ENCODE results near the gene STMND1.

STMND1 gene

DNA sequence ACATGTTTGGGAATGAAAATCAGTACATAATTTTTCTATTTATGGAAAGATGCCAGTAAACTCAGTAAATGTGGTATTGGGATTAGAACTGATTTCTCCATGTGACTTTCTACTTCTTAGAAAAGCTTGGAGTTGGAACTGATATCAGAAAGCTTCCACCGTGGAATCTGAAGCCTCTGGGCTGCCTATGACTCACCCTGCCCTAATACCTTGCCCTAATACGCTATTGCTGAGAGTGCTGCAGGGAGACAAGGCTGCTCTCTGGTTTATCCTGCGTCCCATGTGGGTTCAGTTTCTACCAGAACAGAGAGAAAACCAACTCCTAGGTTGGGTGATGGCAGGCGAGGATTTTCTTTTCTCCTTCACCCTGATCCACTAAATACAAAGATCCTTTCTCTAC is 3.3 kb upstream of the STMND1 start:
- no peak for DNase-seq (ENCODE audit: low read depth in 2 of 2)

GRCh38 chr6:17099401-17100059 is 2.3 kb upstream of the STMND1 start:
- DNase-seq (ENCODE audit: low read depth in 2 of 2): no peak

DNA sequence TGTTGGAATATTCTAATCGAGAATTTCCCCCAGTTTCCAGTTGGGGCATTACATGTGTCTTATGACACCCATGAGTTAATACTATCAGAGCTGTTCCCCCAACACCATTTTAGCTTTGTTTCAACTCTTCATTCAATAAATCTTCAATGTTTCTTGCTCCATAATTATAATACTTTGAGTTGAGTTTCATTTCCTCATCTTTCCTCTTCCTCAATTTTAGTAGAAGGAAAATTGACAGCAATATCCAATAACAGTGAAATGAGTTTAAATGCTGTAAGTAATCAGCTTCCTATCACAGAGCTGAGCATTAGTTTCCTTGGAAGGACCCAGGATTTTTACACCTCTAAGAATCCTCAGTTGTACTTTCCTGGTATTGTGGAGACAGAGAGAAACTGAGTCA is 1.0 kb upstream of the STMND1 start:
- no peak for DNase-seq (ENCODE audit: low read depth in 2 of 2)

DNA sequence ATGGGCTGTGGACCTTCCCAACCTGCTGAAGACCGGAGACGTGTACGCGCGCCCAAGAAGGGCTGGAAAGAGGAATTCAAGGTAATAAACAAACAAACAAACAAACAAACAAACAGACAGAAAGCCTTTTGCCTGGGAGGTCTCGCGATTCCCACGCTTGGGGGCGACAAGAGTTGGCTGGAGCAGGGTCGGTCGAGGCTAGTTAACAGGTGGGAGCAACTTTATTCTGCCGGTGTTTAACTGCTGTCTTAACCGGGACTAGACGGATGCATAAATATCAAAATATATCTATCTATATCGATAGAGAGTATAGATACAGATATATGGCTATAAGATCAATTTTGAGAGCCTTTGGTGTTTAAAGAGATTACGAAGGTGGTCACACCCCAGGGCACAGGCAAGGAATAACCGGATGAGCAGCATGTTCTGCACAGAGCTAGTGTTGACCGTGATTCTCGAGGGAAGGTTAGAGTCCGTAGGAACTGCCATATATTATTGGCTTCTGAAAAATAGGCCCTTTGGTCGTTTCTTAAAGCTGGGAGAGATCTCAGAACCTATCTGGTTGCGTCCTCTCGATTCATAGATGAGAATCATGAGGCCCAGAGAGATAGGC is 514 bp downstream of the STMND1 start:
- no peak for DNase-seq (ENCODE audit: low read depth in 2 of 2)

GRCh38 chr6:17103715-17104114 is 1.9 kb downstream of the STMND1 start:
- no peak for DNase-seq (ENCODE audit: low read depth in 2 of 2)

DNA sequence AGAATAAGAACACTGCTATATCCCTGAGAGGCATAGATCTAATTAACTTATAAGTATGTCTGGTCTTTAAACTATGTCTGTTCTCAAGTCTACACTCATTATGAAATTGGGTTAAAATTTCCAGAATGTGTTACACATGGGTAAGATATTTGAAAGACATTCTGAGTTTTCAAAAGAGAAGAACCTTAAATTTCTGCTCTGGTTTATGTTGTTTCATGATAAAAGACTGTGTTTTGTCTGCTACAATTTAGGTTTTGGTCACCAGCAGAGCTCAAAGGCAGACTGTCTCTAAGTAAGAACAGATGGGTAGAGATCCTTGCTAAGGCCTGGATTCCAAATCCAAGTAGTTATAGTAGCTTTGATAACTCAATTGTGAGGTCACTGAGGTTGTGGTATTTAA is 6.0 kb downstream of the STMND1 start:
- DNase-seq (ENCODE audit: low read depth in 2 of 2): no peak

DNA sequence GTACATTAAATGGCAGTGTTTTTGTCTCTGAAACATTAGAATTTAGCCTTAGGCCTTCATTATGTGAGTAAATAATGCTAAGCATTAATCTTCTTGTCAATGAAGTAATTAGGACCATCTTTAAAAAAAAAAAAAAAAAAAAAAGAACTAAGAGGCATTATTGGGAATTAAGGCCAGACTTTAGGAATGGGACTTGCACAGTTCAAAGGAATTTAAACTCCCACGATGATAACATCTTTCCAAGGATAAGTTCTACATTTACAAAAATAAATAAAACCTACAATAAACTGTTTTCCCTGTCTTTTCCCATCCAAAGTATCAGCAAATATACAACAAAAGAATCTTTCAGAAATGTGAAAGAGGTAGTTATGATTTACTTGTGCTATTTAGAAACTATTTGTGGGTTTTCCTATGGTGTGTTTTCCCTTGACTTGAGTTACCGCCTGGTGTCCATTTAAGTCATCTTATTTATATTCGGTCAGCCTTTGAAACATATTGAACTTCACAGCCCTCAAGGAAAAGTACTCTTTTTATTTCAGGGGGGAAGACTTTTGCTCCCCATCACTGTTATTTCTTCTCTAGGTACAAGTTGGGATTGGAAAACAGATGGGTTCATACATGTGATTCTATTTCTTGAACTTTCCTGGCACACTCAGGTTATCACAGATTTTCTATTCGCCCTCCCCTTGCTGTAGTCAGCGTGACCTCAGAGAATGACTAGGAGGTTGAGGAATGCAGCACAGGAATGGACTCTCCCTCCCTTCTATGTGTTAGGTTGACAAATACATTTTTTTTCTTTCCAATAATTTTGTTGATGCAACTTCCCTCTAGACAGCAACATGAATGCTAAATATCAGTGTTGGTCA is 13.6 kb downstream of the STMND1 start:
- no peak for DNase-seq (ENCODE audit: low read depth in 2 of 2)

DNA sequence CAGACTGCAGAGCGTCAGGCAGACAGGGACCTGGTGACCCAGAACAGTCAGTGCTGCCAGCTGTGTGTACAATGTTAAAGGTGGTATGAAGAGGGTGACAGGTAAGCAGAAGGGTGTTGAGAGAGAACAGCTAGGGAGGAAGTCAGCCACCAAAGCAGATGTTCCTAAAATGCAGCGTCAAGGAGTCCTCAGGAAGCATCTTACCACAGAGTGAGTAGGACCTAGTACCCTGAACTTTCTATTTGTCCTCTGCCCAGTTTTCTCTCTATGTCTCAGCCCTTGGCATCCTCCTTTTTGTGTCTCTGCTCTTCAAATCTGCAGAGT is 14.2 kb downstream of the STMND1 start:
- DNase-seq (ENCODE audit: low read depth in 2 of 2): no peak

DNA sequence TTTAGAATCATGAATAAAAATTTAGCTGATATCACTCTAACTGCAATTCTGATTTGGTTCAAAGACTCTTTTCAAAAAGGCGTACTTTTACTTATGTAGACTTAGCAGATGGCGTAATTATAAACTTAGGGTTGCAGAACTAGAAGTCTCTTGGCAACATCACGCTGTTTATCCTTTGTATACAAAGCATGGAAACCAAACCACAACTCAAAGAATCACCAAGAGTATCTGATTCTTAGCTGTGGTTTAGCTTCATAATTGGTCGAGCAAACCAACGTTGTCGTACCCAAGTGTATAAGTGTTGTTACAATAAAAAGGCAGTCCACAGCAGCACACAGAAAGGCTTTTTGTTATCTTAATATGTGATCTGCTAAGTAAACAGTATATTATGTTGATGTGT is 18.2 kb downstream of the STMND1 start:
- DNase-seq (ENCODE audit: low read depth in 2 of 2): no peak

DNA sequence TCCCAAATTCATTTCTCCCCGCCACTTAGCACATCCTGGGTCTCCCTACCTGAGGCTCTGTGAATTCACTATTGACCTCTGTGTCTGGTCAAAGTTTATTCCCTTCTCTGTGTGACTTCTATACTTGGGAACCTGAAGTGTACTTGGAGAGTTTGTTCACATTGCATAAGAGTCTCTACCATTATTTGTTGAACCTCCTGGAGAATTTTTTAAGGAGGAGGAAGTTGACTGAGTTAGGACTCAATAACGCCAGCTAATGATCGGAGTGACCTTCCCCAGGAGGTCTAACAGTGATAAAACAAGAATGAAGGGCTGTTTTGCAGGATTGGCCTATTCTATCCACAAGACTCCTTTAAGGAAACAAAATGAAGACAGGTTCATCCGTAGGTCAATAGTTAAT is 23.6 kb downstream of the STMND1 start:
- no peak for DNase-seq (ENCODE audit: low read depth in 2 of 2)

- no peak for DNase-seq (ENCODE audit: low read depth in 2 of 2)
These were observed 28.9 kb downstream of the STMND1 start for GRCh38 chr6:17130786-17131185.

DNA sequence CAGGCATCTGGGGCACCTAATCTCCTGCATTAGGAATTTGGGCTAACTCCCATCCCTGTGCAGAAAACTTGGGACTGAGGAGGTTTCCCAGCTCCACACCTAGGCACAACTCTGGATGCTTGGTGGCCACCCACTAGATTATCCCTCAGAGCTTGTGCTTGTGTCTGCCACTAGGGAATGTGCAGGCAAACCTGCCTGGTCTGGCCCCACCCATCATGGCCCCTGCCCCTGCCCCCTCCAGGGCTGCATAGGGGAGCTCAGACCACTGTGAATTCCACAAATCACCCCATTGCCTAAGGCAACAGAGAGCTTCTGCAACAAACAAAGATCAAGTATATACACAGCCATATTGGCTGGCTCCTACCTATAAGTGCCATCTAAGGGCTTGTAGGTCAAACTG is 31.1 kb downstream of the STMND1 start:
- no peak for DNase-seq (ENCODE audit: low read depth in 2 of 2)

GRCh38 chr6:17138033-17138432 is 36.2 kb downstream of the STMND1 start:
- DNase-seq (ENCODE audit: low read depth in 2 of 2): no peak

DNA sequence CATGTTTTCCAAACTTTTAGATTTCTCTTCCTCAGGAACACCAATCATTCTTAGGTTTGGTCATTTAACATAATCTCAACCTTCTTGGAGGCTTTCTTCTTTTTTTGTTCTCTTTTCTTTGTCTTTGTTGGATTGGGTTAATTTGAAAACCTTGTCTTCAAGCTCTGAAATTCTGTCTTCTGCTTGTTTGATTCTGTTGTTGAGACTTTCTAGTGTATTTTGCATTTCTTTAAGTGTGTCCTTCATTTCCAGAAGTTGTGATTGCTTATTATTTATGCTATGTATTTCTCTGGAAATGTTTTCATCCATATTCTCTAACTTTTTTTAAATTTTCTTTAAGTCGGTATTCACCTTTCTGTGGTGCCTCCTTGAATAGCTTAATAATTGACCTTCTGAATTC is 42.2 kb downstream of the STMND1 start:
- DNase-seq (ENCODE audit: low read depth in 2 of 2): no peak

- no peak for DNase-seq (ENCODE audit: low read depth in 2 of 2)
These were observed 47.7 kb downstream of the STMND1 start for GRCh38 chr6:17149571-17149970.

- DNase-seq (ENCODE audit: low read depth in 2 of 2): no peak
These were observed 48.2 kb downstream of the STMND1 start for GRCh38 chr6:17150096-17150495.

GRCh38 chr6:17151888-17152287 is 50.0 kb downstream of the STMND1 start:
- DNase-seq (ENCODE audit: low read depth in 2 of 2): no peak

DNA sequence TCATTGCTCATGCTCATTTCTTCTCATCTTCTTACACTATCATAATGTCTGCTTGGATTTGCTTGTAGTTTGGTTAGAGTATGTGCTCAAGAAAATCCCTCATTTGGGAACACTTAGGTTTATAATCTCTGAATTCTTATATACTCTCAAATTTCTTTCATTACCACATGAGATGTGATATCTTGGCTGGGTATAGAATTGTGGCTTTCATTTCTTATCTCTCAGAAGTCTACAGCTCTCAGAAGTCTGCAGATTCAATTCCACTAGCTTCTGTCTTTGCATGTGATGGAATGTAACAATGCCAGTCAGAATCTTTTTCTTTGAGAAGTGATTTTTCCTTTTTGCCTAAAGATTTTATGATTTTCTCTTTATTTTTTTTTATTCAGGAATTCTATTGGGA is 50.9 kb downstream of the STMND1 start:
- DNase-seq (ENCODE audit: low read depth in 2 of 2): no peak

- peak; percentile 8 to 46 for DNase-seq (ENCODE audit: low read depth in 2 of 2)
These were observed 54.5 kb downstream of the STMND1 start for GRCh38 chr6:17156112-17156921.

DNA sequence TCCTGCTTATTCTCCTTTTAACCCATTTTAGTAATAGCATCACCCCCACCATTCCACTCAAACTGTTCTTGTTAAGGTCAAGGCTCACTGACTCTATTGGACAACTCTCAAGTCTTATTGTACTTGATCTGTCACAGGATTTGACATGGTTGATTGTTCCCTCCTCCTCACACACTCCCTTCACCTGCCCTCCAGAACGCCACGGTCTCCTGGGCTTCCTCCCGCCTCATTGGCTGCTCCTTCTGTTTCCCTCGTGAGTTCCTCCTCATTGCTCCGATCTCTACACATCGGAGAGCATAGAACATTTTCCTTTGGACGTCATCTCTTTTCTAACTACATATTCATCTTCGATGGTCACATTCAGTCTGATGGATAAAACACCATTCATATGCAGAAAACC is 55.1 kb downstream of the STMND1 start:
- DNase-seq (ENCODE audit: low read depth in 2 of 2): no peak

DNA sequence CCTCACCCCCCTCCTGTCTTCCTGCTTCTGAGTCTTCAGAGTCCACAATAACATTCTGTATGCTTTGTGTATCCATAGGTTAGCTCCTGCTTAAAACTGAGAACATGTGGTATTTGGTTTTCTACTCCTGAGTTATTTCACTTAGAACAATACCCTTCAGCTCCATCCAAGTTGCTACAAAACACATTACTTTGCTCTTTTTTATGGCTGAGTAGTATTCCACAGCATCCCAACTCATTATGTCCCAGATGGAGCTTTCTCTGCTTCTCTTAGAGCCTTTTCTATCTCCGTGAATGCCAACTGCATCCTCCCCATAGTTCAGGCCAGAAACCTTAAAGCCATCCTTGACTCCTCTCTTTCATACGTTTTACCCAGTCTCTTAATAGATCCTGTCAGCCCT is 55.8 kb downstream of the STMND1 start:
- no peak for DNase-seq (ENCODE audit: low read depth in 2 of 2)

DNA sequence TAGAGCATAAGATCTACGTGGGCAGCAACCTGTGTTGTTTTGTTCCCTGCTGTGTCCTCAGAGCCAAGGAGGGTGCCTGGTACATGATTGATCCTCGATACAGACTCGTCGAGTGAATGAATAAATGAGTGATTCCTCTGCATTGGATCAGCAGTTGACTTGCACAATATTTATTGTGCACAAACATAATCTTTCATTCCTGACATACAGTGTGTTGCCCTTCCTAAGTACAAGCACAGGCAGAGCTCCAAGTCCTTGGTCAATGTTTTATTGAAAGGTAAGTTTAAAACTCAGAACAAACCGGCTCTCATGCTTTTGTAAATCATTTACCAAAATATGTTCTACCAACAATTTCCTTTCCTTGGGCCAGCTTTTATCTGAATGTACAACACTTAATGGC is 57.4 kb downstream of the STMND1 start:
- no peak for DNase-seq (ENCODE audit: low read depth in 2 of 2)
